NB4 (cell line): ENCODE results near the gene UXS1.

Experiments
- CTCF ChIP-seq: IDR thresholded peaks from one replicate; pipeline ENCODE4 v1.5.1; 2012; ENCODE audit warnings: low read depth, low read length
- POLR2A ChIP-seq: IDR thresholded peaks from 2 replicates; pipeline ENCODE4 v1.6.1; 2011; ENCODE audit warnings: mild to moderate bottlenecking; ENCODE audit not compliant: insufficient read length; ENCODE audit errors: extremely low read depth
- TF ChIP-seq, protein P1 (sequence below): IDR thresholded peaks from 2 replicates; pipeline ENCODE4 v1.6.1; 2011; ENCODE audit warnings: low read depth, low read length

DNA sequence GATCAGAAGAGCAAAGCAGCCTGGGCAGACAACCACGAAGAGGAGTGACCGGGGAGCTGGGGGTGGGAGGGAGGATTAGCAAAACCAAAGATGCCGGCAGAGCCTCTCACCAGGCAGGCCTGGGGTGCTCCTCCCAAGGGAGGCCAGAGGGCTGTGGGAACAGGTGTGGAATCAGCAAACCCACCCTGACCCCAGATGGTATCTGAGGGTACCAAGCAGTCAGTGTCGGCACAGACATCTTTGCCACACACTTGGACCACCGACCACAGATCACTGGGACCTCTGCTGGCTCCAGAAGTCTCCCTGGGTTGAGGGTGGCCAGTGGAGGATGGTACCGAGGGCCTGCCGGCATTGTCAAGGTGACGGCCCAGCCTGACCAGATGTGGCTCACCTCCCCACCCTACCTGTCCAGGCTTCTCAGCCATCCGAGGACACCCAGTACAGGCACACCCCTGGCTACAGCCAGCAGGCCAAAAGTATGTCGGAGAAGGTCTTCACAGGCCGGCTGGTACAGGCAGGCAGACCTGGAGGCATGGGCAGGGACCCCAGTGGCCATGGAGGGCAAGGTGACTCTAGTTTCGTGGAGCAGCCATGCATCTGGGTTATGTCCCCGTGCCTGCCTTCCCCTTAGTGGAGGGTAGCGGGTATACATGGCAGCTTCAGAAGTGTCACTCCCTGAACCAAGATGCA lies 82.1 kb downstream of the UXS1 start:
- TF ChIP-seq CTCF, result no peak
- TF ChIP-seq POLR2A, result no peak
- TF ChIP-seq, protein P1, sequence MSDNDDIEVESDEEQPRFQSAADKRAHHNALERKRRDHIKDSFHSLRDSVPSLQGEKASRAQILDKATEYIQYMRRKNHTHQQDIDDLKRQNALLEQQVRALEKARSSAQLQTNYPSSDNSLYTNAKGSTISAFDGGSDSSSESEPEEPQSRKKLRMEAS, result no peak
